OCI-LY7 (cell line): Measurements from ENCODE around the gene CMPK1. TPM values are rescaled to one million over a fixed set of nuclear protein-coding genes. Genes with fewer than 3 reads are reported as not detected.
A peak's percentile ranks its signal among the peaks of the same experiment; 100 is the strongest.

Experiments used
- BruUV-seq: library from RNA; stranded (reverse); fragments of 400-500 nt; replicated peaks from 2 replicates; lab custom pipeline; 2021; lab: Mats Ljungman, UMichigan
- CTCF ChIA-PET: fragments of 300-600 bp; sonication (Branson Sonifier 250); formaldehyde crosslinking; loops from one replicate; lab custom pipeline; 2022; ENCODE audit warnings: antibody characterized with exemption; ENCODE audit not compliant: unreplicated experiment; lab: Charles Lee
- POLR2A ChIA-PET: fragments of 300-600 bp; sonication (Branson Sonifier 250); formaldehyde crosslinking; loops from one replicate; lab custom pipeline; 2022; ENCODE audit warnings: antibody characterized with exemption; lab: Charles Lee
- DNase-seq: peaks from one replicate; pipeline ENCODE4 v3.0.0-alpha.2; 2015; ENCODE audit warnings: low spot score
- H2AFZ ChIP-seq: fragments of 200-600 bp; sonication (generic), shearing (Covaris generic); 2 replicates; pipeline ENCODE4 v1.6.1; 2014; ENCODE audit warnings: mild to moderate bottlenecking, antibody characterized with exemption, low read length, moderate library complexity
- H3K27ac ChIP-seq: fragments of 200-600 bp; sonication (generic); 2 replicates; pipeline ENCODE4 v1.5.1; 2014; ENCODE audit warnings: mixed run types, low read depth, mild to moderate bottlenecking, moderate library complexity, low read length, inconsistent platforms; ENCODE audit not compliant: poor library complexity, severe bottlenecking
- H3K36me3 ChIP-seq: fragments of 200-600 bp; sonication (generic); 2 replicates; pipeline ENCODE4 v1.6.1; 2014; ENCODE audit warnings: mild to moderate bottlenecking, antibody characterized with exemption, low read length, moderate library complexity, mixed read lengths; ENCODE audit not compliant: insufficient read depth
- H3K4me1 ChIP-seq: fragments of 200-600 bp; sonication (generic); 2 replicates; pipeline ENCODE4 v1.5.1; 2014; ENCODE audit warnings: mild to moderate bottlenecking, low read length; ENCODE audit not compliant: insufficient read depth, poor library complexity, severe bottlenecking
- H3K4me2 ChIP-seq: fragments of 200-600 bp; sonication (generic); 2 replicates; pipeline ENCODE4 v1.6.1; 2014; ENCODE audit warnings: mild to moderate bottlenecking, low read length
- H3K4me3 ChIP-seq: fragments of 200-600 bp; sonication (generic); 2 replicates; pipeline ENCODE4 v1.5.1; 2014; ENCODE audit warnings: mild to moderate bottlenecking, low read depth, low read length; ENCODE audit not compliant: poor library complexity, severe bottlenecking
- H3K79me2 ChIP-seq: fragments of 200-600 bp; sonication (generic); 2 replicates; pipeline ENCODE4 v1.6.1; 2016; ENCODE audit warnings: low read depth, mild to moderate bottlenecking, low read length, moderate library complexity, mixed read lengths; ENCODE audit not compliant: insufficient read depth
- H3K9me2 ChIP-seq: fragments of 200-600 bp; sonication (generic); 2 replicates; pipeline ENCODE4 v1.6.1; 2016; ENCODE audit warnings: mild to moderate bottlenecking, low read length, mixed read lengths; ENCODE audit not compliant: insufficient read depth
- H3K9me3 ChIP-seq: fragments of 200-600 bp; sonication (generic); 2 replicates; pipeline ENCODE4 v1.6.1; 2014; ENCODE audit warnings: mild to moderate bottlenecking, mixed run types, low read length, mixed read lengths
- H4K20me1 ChIP-seq: fragments of 200-600 bp; sonication (generic); 2 replicates; pipeline ENCODE4 v1.6.1; 2014; ENCODE audit warnings: mild to moderate bottlenecking, antibody characterized with exemption, low read length, moderate library complexity, mixed read lengths; ENCODE audit not compliant: insufficient read depth
- CTCF ChIP-seq: fragments of 200-600 bp; sonication (generic); conservative IDR thresholded peaks from 2 replicates; pipeline ENCODE4 v1.5.1; 2014; ENCODE audit warnings: mild to moderate bottlenecking, antibody characterized with exemption, low read length, moderate library complexity, mixed read lengths
- EZH2phosphoT487 ChIP-seq: fragments of 200-600 bp; sonication (generic); IDR thresholded peaks from 2 replicates; pipeline ENCODE4 v1.6.1; 2018; ENCODE audit warnings: low read depth, borderline replicate concordance, mild to moderate bottlenecking, mixed run types, antibody characterized with exemption, low read length, moderate library complexity, mixed read lengths
- intact Hi-C: fragments of 100-400 bp; cut with micrococcal nuclease; formaldehyde crosslinking; loops from one replicate; pipeline ENCODE4 v1.10.0; 2022; ENCODE audit not compliant: unreplicated experiment
- total RNA-seq, 2 experiments: library from RNA; depleted of rRNA in 1 of 2; stranded (reverse); fragments of >200 nt in 1 of 2; shearing (Covaris generic) in 1 of 2; gene quantifications; 2 replicates each; pipeline ENCODE4 v1.2.3, GENCODE V29; 2014 to 2022

The CMPK1 gene
- total RNA-seq, 2 experiments from 2014 or later = 59.2 to 85.8 TPM

- H3K36me3 ChIP-seq = no peaks in the 10 kb centered on the region
- H3K4me3 ChIP-seq = no peak overlapping the region
- H2AFZ ChIP-seq = no peak overlapping the region
- no peaks in the 10 kb centered on the region for H3K4me1 ChIP-seq
- no peak overlapping the region for H3K27ac ChIP-seq
- no peak for TF ChIP-seq EZH2phosphoT487
- TF ChIP-seq CTCF = no peak
- CTCF ChIA-PET = interaction anchor here (1.4 to 1.5 kb wide), 2 partner anchors 9 to 11 kb away, joined by 4 to 5 read pairs; partner anchors contain the start of genes CMPK1 and STIL
- H3K9me3 ChIP-seq = no peaks in the 10 kb centered on the region
- intact Hi-C loops = no loop called here
- no peaks in the 10 kb centered on the region for H3K9me2 ChIP-seq
- peak; percentile 19 for DNase-seq
- no peaks in the 10 kb centered on the region for H4K20me1 ChIP-seq
- BruUV-seq = no TSS peak
- no peak overlapping the region for H3K4me2 ChIP-seq
- no peaks in the 10 kb centered on the region for H3K79me2 ChIP-seq
- POLR2A ChIA-PET = interaction anchor here (1.6 to 3.1 kb wide), 3 partner anchors 9 to 47 kb away, joined by 4 to 18 read pairs (median 13); partner anchors contain the start of genes CMPK1 and STIL
These were observed 8.9 kb upstream of the CMPK1 start for GRCh38 chr1:47324682-47325081.

GRCh38 chr1:47325528-47325927, 8.1 kb upstream of the CMPK1 start:
- ChIA-PET POLR2A (interaction anchor here (1.0 to 3.1 kb wide), 2 partner anchors 8 to 11 kb away, joined by 4 to 18 read pairs; partner anchors contain the start of genes CMPK1 and STIL), CTCF (interaction anchor here (0.6 kb wide), 1 partner anchor 62 kb away, joined by 3 read pairs; no protein-coding TSS in a partner anchor)
- no TSS peak for BruUV-seq
- DNase-seq = no peak
- Histone ChIP-seq H3K79me2 (no peaks in the 10 kb centered on the region), H3K27ac (no peak overlapping the region), H3K4me3 (no peak overlapping the region), H3K9me3 (no peaks in the 10 kb centered on the region), H3K4me1 (no peaks in the 10 kb centered on the region), H3K36me3 (no peaks in the 10 kb centered on the region), H3K9me2 (no peaks in the 10 kb centered on the region), H3K4me2 (no peak overlapping the region), H4K20me1 (no peaks in the 10 kb centered on the region), H2AFZ (no peak overlapping the region)
- intact Hi-C loops = no loop called here
- no peak for TF ChIP-seq CTCF
- TF ChIP-seq EZH2phosphoT487 = no peak

GRCh38 chr1:47326271-47326670, 7.3 kb upstream of the CMPK1 start:
- CTCF ChIA-PET = interaction anchor here (0.6 kb wide), 1 partner anchor 63 kb away, joined by 3 read pairs; no protein-coding TSS in a partner anchor
- H3K79me2 ChIP-seq = no peaks in the 10 kb centered on the region
- H3K4me3 ChIP-seq = no peak overlapping the region
- H2AFZ ChIP-seq = no peak overlapping the region
- no peaks in the 10 kb centered on the region for H4K20me1 ChIP-seq
- H3K4me2 ChIP-seq = no peak overlapping the region
- TF ChIP-seq EZH2phosphoT487 (no peak), CTCF (no peak)
- H3K9me3 ChIP-seq = no peaks in the 10 kb centered on the region
- intact Hi-C loops = no loop called here
- BruUV-seq = no TSS peak
- POLR2A ChIA-PET = interaction anchor here (0.8 to 1.1 kb wide), 3 partner anchors 12 to 64 kb away, joined by 3 to 4 read pairs (median 4); partner anchors contain the start of gene STIL
- H3K4me1 ChIP-seq = no peaks in the 10 kb centered on the region
- no peak overlapping the region for H3K27ac ChIP-seq
- no peak for DNase-seq
- no peaks in the 10 kb centered on the region for H3K36me3 ChIP-seq
- no peaks in the 10 kb centered on the region for H3K9me2 ChIP-seq
